ENCODE data around the gene ZNF614.
"Not testable (repeated sequence)": the region's sequence is repeated elsewhere in the genome, so short reads cannot be mapped to it uniquely, and the experiment has no call there.

- not testable (repeated sequence) for TF ChIP-seq CTCF (IDR thresholded peaks at IDR 0.05 in 8 of 11, conservative IDR thresholded peaks at IDR 0.05 in 3 of 11); POLR2A (IDR thresholded peaks at IDR 0.05); POLR2AphosphoS5 (IDR thresholded peaks at IDR 0.05)
Observed at GRCh38 chr19:51980926-51981325, 47.3 kb downstream of the ZNF614 start.

Data from spleen (tissue), 7 donors.